GM12865 (cell line): ENCODE measurements around the gene ENDOV.

Experiments
- DNase-seq: peaks from one replicate; pipeline ENCODE4 v3.0.0; 2010; ENCODE audit warnings: low read depth
- H3K4me3 ChIP-seq: 2 replicates; pipeline ENCODE4 v1.5.1; 2011; ENCODE audit warnings: mild to moderate bottlenecking, low read depth, low read length, control low read depth
- CTCF ChIP-seq: IDR thresholded peaks from 2 replicates; pipeline ENCODE4 v1.5.1; 2011; ENCODE audit warnings: low read length, control low read depth, low read depth, inconsistent platforms; ENCODE audit not compliant: insufficient read depth; ENCODE audit errors: missing control alignments

ENDOV gene

GRCh38 chr17:80414803-80415625, at the start of gene ENDOV:
Gene ENDOV (plus strand): TSS chr17:80415167. CDS start chr17:80415195, 28 bp downstream.
- no peak for TF ChIP-seq CTCF
- H3K4me3 ChIP-seq = peak within 1 kb of the TSS; percentile 78
- peak; percentile 94 for DNase-seq

- no peak for TF ChIP-seq CTCF
- DNase-seq = no peak
- H3K4me3 ChIP-seq = no peak overlapping the region
These were observed 49.0 kb upstream of the ENDOV start for GRCh38 chr17:80365983-80366382.

- no peak for DNase-seq
- no peak for TF ChIP-seq CTCF
These were observed 47.5 kb upstream of the ENDOV start for GRCh38 chr17:80367503-80367902.

GRCh38 chr17:80371196-80371595, 43.8 kb upstream of the ENDOV start:
- no peak for DNase-seq
- TF ChIP-seq CTCF = no peak
- no peak overlapping the region for H3K4me3 ChIP-seq

More at GRCh38 chr17:80367503-80367902, 47.5 kb upstream of the ENDOV start:
- H3K4me3 ChIP-seq = no peak overlapping the region

GRCh38 chr17:80372456-80372855, 42.5 kb upstream of the ENDOV start:
- no peak for DNase-seq
- no peak for TF ChIP-seq CTCF
- no peak overlapping the region for H3K4me3 ChIP-seq

GRCh38 chr17:80372922-80373570, 41.9 kb upstream of the ENDOV start:
- no peak for DNase-seq
- no peak for TF ChIP-seq CTCF
- H3K4me3 ChIP-seq = no peak overlapping the region
